ENCODE results near the gene IL4R. TPM values are rescaled to one million over a fixed set of nuclear protein-coding genes. Genes with fewer than 3 reads are reported as not detected.

IL4R gene
- total and polyA plus RNA-seq, 10 of the 15 experiments (the other 5 are each of a cell fraction or from before 2014, with no cell fraction given), result 2.6 to 70.4 (median 36.6) TPM

DNA sequence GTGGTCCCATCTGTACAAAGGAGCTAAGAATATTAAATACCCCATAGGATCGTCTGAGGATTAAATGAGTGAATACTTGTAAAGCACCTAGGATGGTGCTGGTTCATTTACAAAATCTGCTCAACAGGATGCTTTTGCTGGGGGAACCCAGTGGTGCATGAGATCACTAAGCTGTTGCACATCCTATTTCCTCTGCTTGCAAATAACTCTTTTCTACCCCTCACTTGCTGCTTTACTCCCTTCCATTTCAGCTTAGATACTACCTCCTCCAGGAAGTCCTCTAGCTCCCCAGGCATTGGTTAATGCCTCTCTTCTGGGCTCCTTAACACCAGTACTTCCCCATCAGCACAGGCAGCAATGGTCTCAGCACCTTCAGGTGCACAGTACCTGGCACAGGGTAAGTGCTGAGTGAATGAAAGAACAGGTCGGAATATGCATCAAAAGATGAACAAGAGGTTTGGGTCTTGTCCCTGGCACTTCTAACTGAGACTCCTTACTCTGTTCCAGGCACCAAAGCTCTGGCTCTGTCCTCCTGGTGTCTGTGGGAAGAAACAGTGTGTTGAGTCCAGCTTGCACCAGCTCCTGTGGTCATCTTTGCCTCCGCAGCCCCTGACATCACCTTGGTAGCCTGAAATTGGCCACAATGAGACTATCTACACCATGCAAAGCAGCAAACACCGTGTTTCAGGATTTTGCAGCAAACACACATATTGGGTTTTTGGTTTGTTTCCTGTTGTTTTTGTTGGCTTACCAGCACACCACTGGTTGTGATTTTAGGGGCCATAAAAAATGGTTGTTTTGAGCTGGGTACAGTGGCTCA lies 64.1 kb downstream of the IL4R start (continued):
- TF ChIP-seq, protein P1, sequence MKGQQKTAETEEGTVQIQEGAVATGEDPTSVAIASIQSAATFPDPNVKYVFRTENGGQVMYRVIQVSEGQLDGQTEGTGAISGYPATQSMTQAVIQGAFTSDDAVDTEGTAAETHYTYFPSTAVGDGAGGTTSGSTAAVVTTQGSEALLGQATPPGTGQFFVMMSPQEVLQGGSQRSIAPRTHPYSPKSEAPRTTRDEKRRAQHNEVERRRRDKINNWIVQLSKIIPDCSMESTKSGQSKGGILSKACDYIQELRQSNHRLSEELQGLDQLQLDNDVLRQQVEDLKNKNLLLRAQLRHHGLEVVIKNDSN (IDR thresholded peaks at IDR 0.05; ENCODE audit: borderline replicate concordance, extremely low read length, insufficient read depth, low read depth, low read length), result no peak
- TF ChIP-seq BRCA1 (IDR thresholded peaks at IDR 0.05; ENCODE audit: low read depth, low read length) (no peak), MTA3 (IDR thresholded peaks at IDR 0.05; ENCODE audit: borderline replicate concordance, low read length) (0 out of 2 replicates have a peak, but pooled peaks have one; percentile 25), RBBP5 (conservative IDR thresholded peaks at IDR 0.05) (no peak), FOXK2 (IDR thresholded peaks at IDR 0.05) (no peak), JUNB (IDR thresholded peaks at IDR 0.05) (0 out of 2 replicates have a peak, but pooled peaks have one; percentile 29), HDGF (IDR thresholded peaks at IDR 0.05) (no peak), RAD21 (IDR thresholded peaks at IDR 0.05; ENCODE audit: insufficient read depth, low read depth, low read length) (0 out of 2 replicates have a peak, but pooled peaks have one; percentile 2), CREB1 (IDR thresholded peaks at IDR 0.05; ENCODE audit: low read depth) (no peak), TCF3 (IDR thresholded peaks at IDR 0.05; ENCODE audit: borderline replicate concordance, insufficient read depth, low read depth, low read length) (no peak), ZSCAN29 (IDR thresholded peaks at IDR 0.05) (no peak), RUNX3 (IDR thresholded peaks at IDR 0.05; ENCODE audit: low read length) (peak; percentile 66), PML (IDR thresholded peaks at IDR 0.05; ENCODE audit: low read length) (no peak), LARP7 (IDR thresholded peaks at IDR 0.05) (no peak), SRF (IDR thresholded peaks at IDR 0.05; ENCODE audit: low read depth in 2 of 2, low read length in 2 of 2) (no peak)
- TF ChIP-seq, protein P2, sequence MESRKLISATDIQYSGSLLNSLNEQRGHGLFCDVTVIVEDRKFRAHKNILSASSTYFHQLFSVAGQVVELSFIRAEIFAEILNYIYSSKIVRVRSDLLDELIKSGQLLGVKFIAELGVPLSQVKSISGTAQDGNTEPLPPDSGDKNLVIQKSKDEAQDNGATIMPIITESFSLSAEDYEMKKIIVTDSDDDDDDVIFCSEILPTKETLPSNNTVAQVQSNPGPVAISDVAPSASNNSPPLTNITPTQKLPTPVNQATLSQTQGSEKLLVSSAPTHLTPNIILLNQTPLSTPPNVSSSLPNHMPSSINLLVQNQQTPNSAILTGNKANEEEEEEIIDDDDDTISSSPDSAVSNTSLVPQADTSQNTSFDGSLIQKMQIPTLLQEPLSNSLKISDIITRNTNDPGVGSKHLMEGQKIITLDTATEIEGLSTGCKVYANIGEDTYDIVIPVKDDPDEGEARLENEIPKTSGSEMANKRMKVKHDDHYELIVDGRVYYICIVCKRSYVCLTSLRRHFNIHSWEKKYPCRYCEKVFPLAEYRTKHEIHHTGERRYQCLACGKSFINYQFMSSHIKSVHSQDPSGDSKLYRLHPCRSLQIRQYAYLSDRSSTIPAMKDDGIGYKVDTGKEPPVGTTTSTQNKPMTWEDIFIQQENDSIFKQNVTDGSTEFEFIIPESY (IDR thresholded peaks at IDR 0.05), result no peak
- TF ChIP-seq, protein P3, sequence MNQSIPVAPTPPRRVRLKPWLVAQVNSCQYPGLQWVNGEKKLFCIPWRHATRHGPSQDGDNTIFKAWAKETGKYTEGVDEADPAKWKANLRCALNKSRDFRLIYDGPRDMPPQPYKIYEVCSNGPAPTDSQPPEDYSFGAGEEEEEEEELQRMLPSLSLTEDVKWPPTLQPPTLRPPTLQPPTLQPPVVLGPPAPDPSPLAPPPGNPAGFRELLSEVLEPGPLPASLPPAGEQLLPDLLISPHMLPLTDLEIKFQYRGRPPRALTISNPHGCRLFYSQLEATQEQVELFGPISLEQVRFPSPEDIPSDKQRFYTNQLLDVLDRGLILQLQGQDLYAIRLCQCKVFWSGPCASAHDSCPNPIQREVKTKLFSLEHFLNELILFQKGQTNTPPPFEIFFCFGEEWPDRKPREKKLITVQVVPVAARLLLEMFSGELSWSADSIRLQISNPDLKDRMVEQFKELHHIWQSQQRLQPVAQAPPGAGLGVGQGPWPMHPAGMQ (IDR thresholded peaks at IDR 0.05; ENCODE audit: borderline replicate concordance), result no peak
